Transverse colon (tissue), 4 donors: ENCODE data around the gene DEFB112. TPM values are rescaled to one million over a fixed set of nuclear protein-coding genes. Genes with fewer than 3 reads are reported as not detected.

ENCODE experiments used
- DNase-seq: peaks from one replicate; pipeline ENCODE4 v3.0.0-alpha.2; 2019
- H3K27ac ChIP-seq, 4 donors: fragments of 200-600 bp; sonication (generic); 2 replicates each; pipeline ENCODE4 v1.5.1; 2016 to 2018; ENCODE audit warnings: inconsistent platforms in 4 of 4
- H3K27me3 ChIP-seq: fragments of 200-600 bp; sonication (generic); 2 replicates; pipeline ENCODE4 v1.5.1; 2017; ENCODE audit warnings: inconsistent platforms
- H3K36me3 ChIP-seq, 4 donors: fragments of 200-600 bp; sonication (generic); 2 replicates each; pipeline ENCODE4 v1.5.1; 2017 to 2019; ENCODE audit warnings: inconsistent platforms in 4 of 4
- H3K4me1 ChIP-seq, 4 donors: fragments of 200-600 bp; sonication (generic); 2 replicates each; pipeline ENCODE4 v1.5.1; 2017 to 2020; ENCODE audit warnings: inconsistent platforms in 4 of 4
- H3K4me3 ChIP-seq, 4 donors: fragments of 200-600 bp; sonication (generic); 1 replicate in 1 of 4; 2 replicates in 3 of 4; pipeline versions ENCODE4 v1.5.1 to v1.6.1; 2017 to 2019; ENCODE audit warnings: inconsistent platforms in 4 of 4
- H3K9me3 ChIP-seq, 2 donors: fragments of 200-600 bp; sonication (generic); 2 replicates each; pipeline ENCODE4 v1.5.1; 2017 to 2019; ENCODE audit warnings: inconsistent platforms in 2 of 2
- CTCF ChIP-seq, 5 experiments: fragments of 200-600 bp in 3 of 5; fragments of 450-650 bp in 2 of 5; sonication (generic) in 3 of 5; IDR thresholded peaks; 1 replicate in 2 of 5; 2 replicates in 3 of 5; pipeline ENCODE4 v1.5.1; 2016 to 2017; ENCODE audit warnings: antibody characterized with exemption in 5 of 5, inconsistent platforms in 3 of 5, mild to moderate bottlenecking in 2 of 5, moderate library complexity in 1 of 5
- EP300 ChIP-seq: sonication (generic); formaldehyde crosslinking; IDR thresholded peaks from one replicate; pipeline ENCODE4 v1.6.1; 2017; ENCODE audit warnings: antibody characterized with exemption, low read depth
- POLR2A ChIP-seq: fragments of 450-650 bp; IDR thresholded peaks from one replicate; pipeline ENCODE4 v1.6.1; 2016; ENCODE audit warnings: antibody characterized with exemption, mild to moderate bottlenecking, moderate library complexity
- POLR2AphosphoS5 ChIP-seq, 3 donors: sonication (generic); formaldehyde crosslinking; IDR thresholded peaks; one replicate each; pipeline ENCODE4 v1.6.1; 2016; ENCODE audit warnings: antibody characterized with exemption in 3 of 3
- WGBS, 2 donors: methylation state at CpG; one replicate each; pipeline ENCODE4 v1.1.5; 2018; ENCODE audit warnings: low coverage in 1 of 2; 5-methylcytosine and 5-hydroxymethylcytosine counted together
- in situ Hi-C, 4 donors: fragments of 200-750 bp; cut with MboI; loops; one replicate each; pipeline versions ENCODE4 v1.15.0 to v1.15.1; 2017; ENCODE audit warnings: low sequenced_read_pairs in 3 of 4, low pct_ligation_motif_present in 1 of 4, low pct_unique_long_range_greater_than_20kb in 1 of 4
- intact Hi-C: fragments of 100-400 bp; cut with DNase I; formaldehyde crosslinking; loops from one replicate; pipeline ENCODE4 v1.15.1; 2023; ENCODE audit warnings: low total_unique reads
- total RNA-seq, 4 donors: library from RNA; depleted of rRNA; stranded (reverse); fragments of >200 nt; gene quantifications; one replicate each; pipeline ENCODE4 v1.1.0, GENCODE V29; 2016

The DEFB112 gene
- total RNA-seq, 4 donors from 2014 or later = not detected

DNA sequence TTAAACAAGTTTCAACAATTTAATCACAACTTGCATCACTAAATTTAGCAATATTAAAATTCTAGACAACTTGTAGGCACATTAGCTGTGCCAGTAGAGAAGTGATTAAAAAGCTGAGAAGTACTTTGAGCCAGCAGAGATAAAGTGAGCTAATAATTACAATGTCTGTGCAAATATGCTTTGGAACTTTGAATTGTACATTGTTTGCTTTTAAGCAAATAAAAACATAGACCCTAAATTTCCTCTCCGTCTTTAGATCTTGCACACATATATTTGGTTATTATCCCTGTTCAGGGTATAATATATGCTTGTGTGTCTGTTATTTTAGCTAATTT lies 44.2 kb upstream of the DEFB112 start:
- no peak for DNase-seq
- intact Hi-C loops = no loop called here
- Histone ChIP-seq H3K4me1 (no peaks in the 10 kb centered on the region), H3K27me3 (no peaks in the 10 kb centered on the region), H3K9me3 (no peaks in the 10 kb centered on the region), H3K36me3 (no peaks in the 10 kb centered on the region), H3K4me3 (no peak overlapping the region), H3K27ac (no peak overlapping the region)
- WGBS, 2 donors = 20 to 57% methylated on average over 1 of the region's 1 CpG
- TF ChIP-seq POLR2A (no peak), POLR2AphosphoS5 (IDR thresholded peaks at IDR 0.05) (no peak), EP300 (no peak), CTCF (IDR thresholded peaks at IDR 0.05) (no peak)
- in situ Hi-C loops = no loop called here

DNA sequence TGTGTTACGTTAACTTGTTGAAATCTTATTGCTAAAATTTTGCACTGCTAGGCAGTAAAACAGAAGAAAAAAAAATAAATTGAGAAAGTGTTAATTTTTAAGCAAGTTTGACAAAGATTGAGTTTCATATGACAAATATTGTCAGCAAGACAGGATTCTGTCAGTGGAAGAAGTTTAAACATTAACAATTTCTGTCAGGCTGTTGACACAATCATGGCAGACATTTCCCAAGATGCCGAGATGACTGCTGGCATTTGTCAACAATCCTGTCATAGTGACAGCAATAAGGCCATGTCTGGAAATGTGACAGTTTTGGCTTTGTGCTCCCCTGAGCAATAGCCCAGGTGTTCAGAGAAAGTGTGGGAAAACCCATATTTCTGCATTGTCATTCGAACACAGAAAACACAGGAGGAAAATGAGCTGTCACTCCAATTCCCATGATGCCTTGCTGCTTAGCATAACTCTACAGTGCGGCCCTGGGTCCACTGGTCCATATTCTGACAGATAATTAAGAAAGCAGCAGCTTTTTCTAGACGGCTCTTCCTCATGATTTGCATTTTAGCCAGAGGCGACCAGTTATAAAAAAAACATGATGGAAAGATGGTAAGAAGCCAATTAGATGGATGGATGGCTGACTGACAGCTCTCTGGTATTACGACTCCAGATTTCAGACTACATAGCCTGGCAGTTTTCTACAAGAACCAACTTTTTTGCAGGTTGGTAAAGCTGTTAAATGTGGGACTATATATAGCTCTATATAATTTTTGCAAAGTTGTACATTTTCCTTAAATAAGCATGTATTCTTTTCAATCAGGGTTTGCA lies 43.6 kb upstream of the DEFB112 start:
- WGBS, 2 donors = 50 to 55% methylated on average over 6 to 7 of the region's 7 CpGs
- no peak overlapping the region for H3K4me3 ChIP-seq
- TF ChIP-seq POLR2AphosphoS5 (IDR thresholded peaks at IDR 0.05) = no peak
- no peak for TF ChIP-seq POLR2A
- no peak for TF ChIP-seq EP300
- no peak for TF ChIP-seq CTCF (IDR thresholded peaks at IDR 0.05)
- DNase-seq = no peak
- no peaks in the 10 kb centered on the region for H3K9me3 ChIP-seq
- no peaks in the 10 kb centered on the region for H3K27me3 ChIP-seq
- intact Hi-C loops (no loop called here), in situ Hi-C loops (no loop called here)
- H3K36me3 ChIP-seq = no peaks in the 10 kb centered on the region
- H3K27ac ChIP-seq = no peak overlapping the region
- H3K4me1 ChIP-seq = no peaks in the 10 kb centered on the region

DNA sequence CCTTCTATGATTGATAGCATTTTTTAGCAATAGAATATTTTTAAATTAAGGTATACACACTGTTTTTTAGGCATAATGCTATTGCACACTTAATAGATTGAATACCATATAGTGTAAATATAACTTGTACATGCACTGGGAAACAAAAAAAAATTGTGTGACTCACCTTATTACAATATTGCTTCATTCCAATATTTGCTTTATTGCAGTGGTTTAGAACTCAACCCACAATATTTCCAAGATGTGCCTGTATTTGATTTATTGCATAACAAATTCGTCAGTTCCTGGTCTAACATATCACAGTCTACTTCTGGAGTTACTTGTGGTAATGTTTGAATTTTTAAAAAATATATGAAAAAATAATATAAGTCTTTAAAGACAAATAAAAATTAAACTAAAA lies 41.9 kb upstream of the DEFB112 start:
- no peak for TF ChIP-seq EP300
- TF ChIP-seq CTCF (IDR thresholded peaks at IDR 0.05) = no peak
- no peak for TF ChIP-seq POLR2A
- TF ChIP-seq POLR2AphosphoS5 (IDR thresholded peaks at IDR 0.05) = no peak
- no peaks in the 10 kb centered on the region for H3K9me3 ChIP-seq
- no peaks in the 10 kb centered on the region for H3K4me1 ChIP-seq
- no peak overlapping the region for H3K27ac ChIP-seq
- in situ Hi-C loops (no loop called here), intact Hi-C loops (no loop called here)
- no peaks in the 10 kb centered on the region for H3K27me3 ChIP-seq
- 27 to 31% methylated on average over 1 of the region's 1 CpG for WGBS, 2 donors
- no peaks in the 10 kb centered on the region for H3K36me3 ChIP-seq
- DNase-seq = no peak
- H3K4me3 ChIP-seq = no peak overlapping the region

DNA sequence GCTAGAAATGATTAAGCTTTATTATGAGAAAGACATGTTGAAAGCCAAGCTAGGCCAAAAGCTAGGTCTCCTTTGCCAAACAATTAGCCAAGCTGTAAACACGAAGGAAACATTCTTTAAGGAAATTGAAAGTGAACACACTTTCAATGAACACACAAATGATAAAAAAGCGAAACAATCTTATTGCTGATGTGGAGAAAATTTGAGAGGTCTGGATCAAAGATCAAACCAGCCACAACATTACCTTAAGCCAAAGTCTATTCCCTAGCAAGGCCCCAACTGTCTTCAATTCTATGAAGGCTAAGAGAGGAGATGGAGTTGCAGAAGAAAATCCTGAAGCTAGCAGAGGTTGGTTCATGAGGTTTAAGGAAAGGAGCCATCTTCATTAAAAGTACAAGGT lies 40.2 kb upstream of the DEFB112 start:
- Histone ChIP-seq H3K27ac (no peak overlapping the region), H3K9me3 (no peaks in the 10 kb centered on the region), H3K27me3 (no peaks in the 10 kb centered on the region), H3K4me3 (no peak overlapping the region), H3K36me3 (no peaks in the 10 kb centered on the region), H3K4me1 (no peaks in the 10 kb centered on the region)
- in situ Hi-C loops (no loop called here), intact Hi-C loops (no loop called here)
- TF ChIP-seq POLR2A (no peak), POLR2AphosphoS5 (IDR thresholded peaks at IDR 0.05) (no peak), CTCF (IDR thresholded peaks at IDR 0.05) (no peak), EP300 (no peak)
- no peak for DNase-seq
- 52 to 65% methylated on average over 2 of the region's 2 CpGs for WGBS, 2 donors
